Left lung (tissue), 10 donors: Measurements from ENCODE around the gene SUPT6H. TPM values are rescaled to one million over a fixed set of nuclear protein-coding genes. Genes with fewer than 3 reads are reported as not detected.

Source experiments
- ATAC-seq: fragments of 200-7000 bp; cut with Tn5 transposase; one replicate; pipeline ENCODE4 v1.9.1; 2020; ENCODE audit warnings: moderate library complexity
- DNase-seq, 4 donors: peaks; one replicate each; pipeline ENCODE4 v3.0.0-alpha.2; 2013 to 2020
- H3K27ac ChIP-seq, 2 donors: fragments of 200-600 bp; sonication (generic) in 1 of 2; one replicate each; pipeline versions ENCODE4 v1.5.0 to v1.8.0; 2020 to 2021
- H3K27me3 ChIP-seq, 2 donors: fragments of 200-600 bp; sonication (generic) in 1 of 2; one replicate each; pipeline versions ENCODE4 v1.5.0 to v1.8.0; 2020 to 2021
- H3K36me3 ChIP-seq, 2 donors: fragments of 200-600 bp; sonication (generic) in 1 of 2; one replicate each; pipeline versions ENCODE4 v1.5.0 to v1.8.0; 2020 to 2021
- H3K4me1 ChIP-seq, 2 donors: fragments of 200-600 bp; one replicate each; pipeline ENCODE4 v1.8.0; 2021
- H3K4me3 ChIP-seq, 2 donors: fragments of 200-600 bp; sonication (generic) in 1 of 2; one replicate each; pipeline versions ENCODE4 v1.5.0 to v1.8.0; 2020 to 2021; ENCODE audit warnings: mild to moderate bottlenecking in 1 of 2
- H3K9me3 ChIP-seq, 2 donors: fragments of 200-600 bp; sonication (generic) in 1 of 2; one replicate each; pipeline versions ENCODE4 v1.5.0 to v1.8.0; 2020 to 2021
- CTCF ChIP-seq, 2 donors: fragments of 200-600 bp; sonication (generic) in 1 of 2; IDR thresholded peaks; one replicate each; pipeline versions ENCODE4 v1.5.0 to v1.8.0; 2021; ENCODE audit warnings: antibody characterized with exemption in 2 of 2
- intact Hi-C, 2 donors: fragments of 100-400 bp; cut with DNase I; formaldehyde crosslinking; loops; one replicate each; pipeline versions ENCODE4 v1.11.2 to v1.14.2; 2022
- polyA plus RNA-seq, 6 donors: library from polyadenylated mRNA; unstranded; fragments of 120-200 nt; gene quantifications; one replicate each; pipeline ENCODE4 v1.2.1, GENCODE V29; 2013; ENCODE audit not compliant: insufficient read length in 6 of 6
- total RNA-seq, 2 donors: library from RNA; stranded (reverse); fragmentation: NEBNext Ultra II Directional; extraction: Animal tissue kit (Norgen Biotek cat#: 25700); gene quantifications; one replicate each; pipeline ENCODE4 v1.2.1, GENCODE V29; 2021
- donor health status: DM: no; HTN: yes; CAD: no.
- donor health status: DM: no; HTN: no; CAD: no.

Gene SUPT6H
- total and polyA plus RNA-seq, 8 donors, result 55.1 to 76.1 (median 72.9) TPM

GRCh38 chr17:28635506-28635905 is 26.5 kb upstream of the SUPT6H start:
- no peak for TF ChIP-seq CTCF (IDR thresholded peaks at IDR 0.05)
- Histone ChIP-seq H3K27ac (no peak overlapping the region), H3K27me3 (no peaks in the 10 kb centered on the region), H3K36me3 (peaks cover 8 to 100% of the 10 kb centered on the region in 2 donors), H3K4me3 (no peak overlapping the region), H3K9me3 (no peaks in the 10 kb centered on the region), H3K4me1 (no peaks in the 10 kb centered on the region)
- ATAC-seq, result no peak
- no peak for DNase-seq
- intact Hi-C loops, result no loop called here

GRCh38 chr17:28641579-28641978 is 20.4 kb upstream of the SUPT6H start:
- H3K36me3 ChIP-seq, result peaks cover 10 to 70% of the 10 kb centered on the region in 2 donors
- H3K4me3 ChIP-seq, result no peak overlapping the region
- H3K27ac ChIP-seq, result no peak overlapping the region
- H3K9me3 ChIP-seq, result no peaks in the 10 kb centered on the region
- intact Hi-C loops, result no loop called here
- ATAC-seq, result no peak
- no peaks in the 10 kb centered on the region for H3K27me3 ChIP-seq
- H3K4me1 ChIP-seq, result peaks cover 23 to 37% of the 10 kb centered on the region in 2 donors
- no peak for TF ChIP-seq CTCF (IDR thresholded peaks at IDR 0.05)
- no peak for DNase-seq

GRCh38 chr17:28643983-28644786 is 17.8 kb upstream of the SUPT6H start:
- DNase-seq (peak in 2 of 4 donors; percentile 67 to 83), ATAC-seq (peak; percentile 17)
- Histone ChIP-seq H3K27ac (peak overlapping the region; percentile 92), H3K27me3 (no peaks in the 10 kb centered on the region), H3K9me3 (no peaks in the 10 kb centered on the region), H3K4me1 (peaks cover 29 to 46% of the 10 kb centered on the region in 2 donors), H3K36me3 (peaks cover 3 to 58% of the 10 kb centered on the region in 2 donors), H3K4me3 (peak overlapping the region; percentile 86 to 97)
- intact Hi-C loops, result no loop called here
- TF ChIP-seq CTCF (IDR thresholded peaks at IDR 0.05), result peak; percentile 15 to 71

DNA sequence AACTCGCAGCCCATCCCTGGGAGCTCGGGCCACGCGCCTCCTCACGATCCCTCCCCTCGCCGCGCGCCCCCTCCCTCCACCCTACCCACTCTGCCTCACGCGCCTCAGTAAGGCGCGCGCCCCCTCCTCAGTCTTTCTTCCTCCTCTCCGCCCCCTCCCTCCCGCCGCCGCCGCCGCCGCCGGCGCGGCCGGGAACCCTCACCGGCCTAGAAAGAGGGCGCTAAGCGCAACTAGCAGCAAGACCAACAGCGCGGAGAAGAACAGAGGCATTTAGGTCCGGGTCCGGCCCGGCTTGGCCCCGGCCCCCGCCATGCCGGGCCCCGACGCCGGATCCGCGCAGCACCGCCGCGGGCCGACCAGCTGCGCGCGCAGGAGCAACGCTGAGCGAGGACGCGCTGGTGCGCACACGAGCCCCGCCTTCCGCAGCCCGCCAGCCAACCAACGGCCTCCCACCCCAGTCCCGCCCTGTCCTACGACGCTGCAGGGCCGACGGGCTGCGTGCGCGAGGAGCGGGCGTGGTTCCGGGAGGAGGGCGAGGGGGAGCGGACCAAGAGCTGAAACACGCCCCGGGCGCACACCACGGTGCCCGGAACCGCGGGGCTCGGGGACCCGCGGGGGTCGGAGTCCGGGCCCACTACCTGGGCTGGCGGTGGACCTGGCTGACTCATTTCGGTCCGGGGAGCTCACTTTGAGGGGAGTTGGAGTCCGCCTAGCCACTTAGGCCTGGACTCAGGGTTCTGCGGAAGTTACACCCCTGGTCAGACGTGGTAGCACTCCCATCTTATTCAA is 17.0 kb upstream of the SUPT6H start, which contains the start of gene BLTP2:
BLTP2 (minus strand) TSS at position 372 of the 789 bp plus-strand sequence; CDS start at position 270, 102 bp downstream.
- peak within 1 kb of the TSS; percentile 92 for H3K27ac ChIP-seq
- peak; percentile 94 to 99 (median 98) for DNase-seq
- intact Hi-C loops, result no loop called here
- peaks cover 3 to 54% of the 10 kb centered on the region in 2 donors for H3K36me3 ChIP-seq
- TF ChIP-seq CTCF (IDR thresholded peaks at IDR 0.05), result no peak
- no peaks in the 10 kb centered on the region for H3K9me3 ChIP-seq
- peak within 1 kb of the TSS; percentile 86 to 97 for H3K4me3 ChIP-seq
- peaks cover 29 to 46% of the 10 kb centered on the region in 2 donors for H3K4me1 ChIP-seq
- no peaks in the 10 kb centered on the region for H3K27me3 ChIP-seq
- peak; percentile 97 for ATAC-seq

- no peak for ATAC-seq
- DNase-seq, result no peak
- Histone ChIP-seq H3K36me3 (peaks cover 3 to 54% of the 10 kb centered on the region in 2 donors), H3K27ac (peak overlapping the region; percentile 92), H3K9me3 (no peaks in the 10 kb centered on the region), H3K4me1 (peaks cover 29 to 46% of the 10 kb centered on the region in 2 donors), H3K27me3 (no peaks in the 10 kb centered on the region), H3K4me3 (peak overlapping the region; percentile 86 to 97)
- no peak for TF ChIP-seq CTCF (IDR thresholded peaks at IDR 0.05)
- intact Hi-C loops, result no loop called here
Observed at GRCh38 chr17:28645576-28645939, 16.4 kb upstream of the SUPT6H start.
